HG02981 (cell line): ENCODE data around the gene ENO4.

Experiments
- ATAC-seq: cut with Tn5 transposase; IDR thresholded peaks from one replicate; pipeline ENCODE4 v1.9.1; 2021; ENCODE audit warnings: mild to moderate bottlenecking, moderate library complexity; ENCODE audit not compliant: unreplicated experiment

Gene ENO4

DNA sequence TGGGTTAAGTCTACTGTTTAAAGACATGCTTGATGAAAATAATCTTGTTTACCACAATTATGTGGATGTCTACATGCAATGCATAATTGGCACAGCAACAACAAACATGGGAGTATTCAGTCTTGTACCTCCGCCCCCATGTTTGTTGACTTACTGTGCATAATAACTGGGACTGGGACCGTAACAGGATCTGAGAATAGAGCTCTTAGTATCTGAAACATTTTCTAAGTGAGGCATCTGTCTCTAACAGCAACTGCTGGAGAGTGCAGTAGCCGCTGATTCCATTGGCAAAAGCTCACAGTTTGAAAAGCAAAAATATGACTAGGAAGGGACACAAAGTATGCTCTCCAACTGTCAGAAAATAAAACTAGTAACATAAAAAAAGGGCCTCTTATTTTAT, 61.6 kb downstream of the ENO4 start:
- no peak for ATAC-seq

DNA sequence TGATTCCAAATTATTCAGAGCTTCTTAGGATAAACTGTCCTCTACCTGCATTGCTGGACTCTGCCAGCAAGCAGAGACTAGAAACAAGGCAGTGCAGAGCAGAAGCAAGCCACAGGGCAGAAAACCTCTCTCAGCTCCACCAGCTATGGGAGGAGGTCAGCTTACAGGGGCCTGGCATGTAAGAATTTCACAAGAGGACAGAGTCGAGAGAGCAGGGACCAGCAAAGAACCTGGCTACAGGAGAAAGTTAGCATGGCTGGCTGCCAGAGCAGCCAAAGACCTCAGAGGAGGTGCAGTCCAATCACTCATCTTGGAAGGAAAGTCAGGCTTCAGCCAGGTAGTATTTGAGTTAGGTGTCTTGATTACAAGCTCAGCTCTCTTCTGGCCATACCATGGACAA, 62.9 kb downstream of the ENO4 start:
- ATAC-seq = no peak

DNA sequence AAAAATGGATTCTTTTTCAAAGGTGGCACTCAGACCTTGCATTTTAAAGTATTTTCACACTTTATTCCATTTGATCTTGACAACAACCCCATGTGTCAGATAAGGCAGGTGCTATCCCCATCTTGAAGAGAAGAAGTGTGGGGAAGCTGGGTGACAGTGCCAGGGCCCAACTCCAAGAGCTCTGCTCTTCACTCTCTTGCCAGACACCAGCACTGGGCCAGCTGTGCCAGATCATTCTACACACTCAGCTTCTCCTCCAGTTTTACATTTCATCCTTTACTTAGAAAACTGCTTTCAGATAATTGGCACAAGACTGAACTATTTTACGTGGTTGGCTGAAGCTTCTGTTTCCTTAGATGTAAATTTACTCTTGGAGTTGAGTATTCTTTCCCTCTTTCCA, 64.4 kb downstream of the ENO4 start:
- no peak for ATAC-seq

DNA sequence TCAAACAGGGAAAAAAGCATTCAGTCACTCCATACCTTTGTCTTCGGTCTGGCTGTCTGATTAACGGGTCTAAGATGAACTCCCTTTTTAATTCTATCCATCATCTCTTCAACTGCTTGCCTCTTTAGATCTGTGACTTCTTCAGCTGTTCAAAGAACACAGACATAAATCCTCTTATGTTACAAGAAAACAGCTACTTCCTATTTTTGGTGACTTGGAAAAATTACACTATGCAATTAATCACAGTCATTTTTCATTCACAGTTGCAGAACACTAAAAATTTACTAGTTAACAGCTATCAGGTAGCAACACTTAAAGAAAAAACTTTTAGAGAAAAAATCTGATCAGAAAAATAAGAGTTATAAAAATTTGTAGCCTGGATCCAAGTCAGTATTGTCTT, 66.0 kb downstream of the ENO4 start:
- ATAC-seq = no peak

DNA sequence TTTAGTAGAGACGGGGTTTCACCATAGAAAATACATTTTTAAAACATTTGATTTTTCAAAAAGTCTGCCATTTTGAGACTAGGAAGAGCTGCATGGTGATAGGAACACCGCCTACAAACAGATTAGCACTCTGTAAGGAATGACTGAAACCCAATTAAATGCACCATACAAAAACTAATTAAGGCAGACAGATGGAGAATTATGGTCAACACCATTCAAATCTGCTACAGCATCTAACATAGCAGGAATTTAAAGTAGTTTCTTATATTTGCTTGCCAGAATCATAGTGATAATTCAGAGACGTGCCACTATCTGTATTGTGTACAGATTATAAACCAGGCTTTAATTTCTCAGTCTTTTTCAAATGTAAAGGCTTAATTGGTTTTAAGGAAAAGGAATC, 68.2 kb downstream of the ENO4 start:
- no peak for ATAC-seq

DNA sequence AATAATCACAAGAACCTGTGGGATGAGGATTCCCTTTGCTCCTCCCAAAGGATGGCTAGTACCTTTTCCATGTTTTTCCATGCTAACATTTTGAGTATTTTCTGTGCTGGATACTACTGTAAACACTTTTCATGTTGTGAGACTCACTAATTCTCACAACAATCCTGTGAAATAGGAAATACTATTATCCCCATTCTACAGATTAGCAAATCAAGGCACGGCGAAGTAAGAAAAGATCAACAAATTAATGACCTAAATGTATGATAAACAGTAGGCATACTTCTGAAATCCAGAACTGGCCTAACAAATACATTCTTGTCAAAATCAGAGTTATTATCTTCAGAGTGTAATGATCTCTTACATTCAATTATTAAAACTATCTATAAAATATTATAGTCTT, 69.3 kb downstream of the ENO4 start:
- no peak for ATAC-seq

DNA sequence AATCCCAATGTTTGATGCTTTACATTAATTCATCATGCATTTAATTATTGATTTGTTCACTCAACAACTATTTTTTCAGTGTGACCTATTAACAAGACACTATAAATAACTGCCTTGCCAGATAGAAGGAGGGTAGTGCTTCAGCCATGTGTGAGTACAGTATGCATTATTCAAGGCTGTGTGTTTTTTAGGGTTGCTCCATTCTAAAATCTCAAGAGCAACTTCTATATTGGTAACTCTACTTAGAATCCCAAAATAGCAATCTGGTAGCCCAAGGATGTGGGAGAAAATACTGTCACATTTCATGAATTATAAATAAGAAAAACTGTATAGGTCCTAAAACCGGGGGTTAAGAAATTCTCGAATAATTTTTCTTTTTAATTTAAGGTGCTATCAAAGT, 69.9 kb downstream of the ENO4 start:
- ATAC-seq = no peak

DNA sequence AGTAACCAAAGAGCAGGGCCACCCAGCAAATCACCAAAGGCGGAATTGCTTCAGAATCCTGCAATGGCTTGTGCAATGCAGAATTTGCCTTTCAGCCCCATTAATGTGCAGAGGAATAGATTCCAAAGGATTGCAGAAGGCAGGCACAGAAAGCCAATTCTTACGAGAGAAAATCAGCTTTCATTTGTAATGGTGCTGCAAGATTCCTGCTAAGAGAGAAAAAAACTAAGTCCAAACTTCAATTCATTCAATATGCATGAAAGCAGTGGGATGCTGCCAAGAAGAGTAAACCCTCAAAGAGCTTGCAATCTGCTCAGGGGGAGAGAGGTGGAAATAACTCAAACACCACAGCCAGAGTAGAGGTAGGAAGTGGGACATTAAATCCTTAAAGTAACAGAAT, 70.4 kb downstream of the ENO4 start:
- ATAC-seq = no peak

DNA sequence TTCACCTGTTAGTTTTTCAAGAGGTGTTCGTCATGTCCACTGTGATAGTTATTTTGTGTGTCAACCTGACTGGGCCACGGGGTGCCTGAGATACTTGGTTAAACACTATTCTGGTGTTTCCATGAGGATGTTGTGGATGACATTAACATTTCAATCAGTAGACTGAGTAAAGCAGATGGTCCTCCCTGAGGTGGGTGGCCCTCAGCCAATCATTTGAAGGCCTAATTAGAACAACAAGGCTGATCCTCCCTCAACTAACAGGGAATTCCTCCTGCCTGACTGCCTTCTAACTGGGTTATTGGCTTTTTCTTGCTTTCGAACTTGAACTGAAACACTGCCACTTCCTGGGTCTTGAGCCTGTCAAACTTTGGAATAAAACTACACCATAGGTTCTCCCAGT, 75.8 kb downstream of the ENO4 start:
- ATAC-seq = no peak

DNA sequence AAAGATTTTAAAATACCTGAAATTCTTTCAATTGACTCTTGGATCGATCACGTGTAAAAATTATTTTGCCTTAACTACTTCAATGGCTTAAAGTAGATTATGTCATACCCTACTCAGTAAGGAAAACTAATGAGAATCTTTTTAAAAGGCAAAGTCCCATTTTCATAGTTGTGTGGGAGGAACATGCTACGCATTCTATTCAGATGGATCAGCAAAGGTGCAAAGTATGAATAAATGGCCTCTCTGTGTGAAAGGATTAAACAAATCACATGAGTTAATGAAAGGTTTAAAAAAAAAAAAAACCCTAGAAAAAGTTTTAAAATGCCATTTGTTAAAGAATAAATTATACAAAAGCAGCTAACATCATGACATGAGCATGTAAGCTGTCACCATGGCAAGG, 77.1 kb downstream of the ENO4 start:
- no peak for ATAC-seq

DNA sequence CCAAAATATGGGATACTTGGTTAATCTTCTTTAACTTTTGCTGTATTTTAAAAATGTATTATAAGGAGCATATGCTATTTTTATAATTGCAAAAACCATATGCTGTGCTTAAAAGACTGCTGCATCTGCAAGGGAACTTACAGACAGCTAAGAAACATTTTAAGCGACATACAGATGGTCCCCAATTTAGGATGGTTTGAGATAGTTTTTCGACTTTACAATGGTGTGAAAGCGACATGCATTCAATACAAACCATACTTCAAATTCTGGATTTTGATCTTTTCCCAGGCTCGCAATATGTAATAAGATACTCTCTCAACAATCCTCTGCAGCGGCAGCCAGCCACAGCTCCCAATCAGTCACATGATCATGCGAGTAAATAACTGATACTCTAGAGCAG, 82.5 kb downstream of the ENO4 start:
- no peak for ATAC-seq
